Measurements from ENCODE around the gene SLFN14.

- TF ChIP-seq, protein P1, sequence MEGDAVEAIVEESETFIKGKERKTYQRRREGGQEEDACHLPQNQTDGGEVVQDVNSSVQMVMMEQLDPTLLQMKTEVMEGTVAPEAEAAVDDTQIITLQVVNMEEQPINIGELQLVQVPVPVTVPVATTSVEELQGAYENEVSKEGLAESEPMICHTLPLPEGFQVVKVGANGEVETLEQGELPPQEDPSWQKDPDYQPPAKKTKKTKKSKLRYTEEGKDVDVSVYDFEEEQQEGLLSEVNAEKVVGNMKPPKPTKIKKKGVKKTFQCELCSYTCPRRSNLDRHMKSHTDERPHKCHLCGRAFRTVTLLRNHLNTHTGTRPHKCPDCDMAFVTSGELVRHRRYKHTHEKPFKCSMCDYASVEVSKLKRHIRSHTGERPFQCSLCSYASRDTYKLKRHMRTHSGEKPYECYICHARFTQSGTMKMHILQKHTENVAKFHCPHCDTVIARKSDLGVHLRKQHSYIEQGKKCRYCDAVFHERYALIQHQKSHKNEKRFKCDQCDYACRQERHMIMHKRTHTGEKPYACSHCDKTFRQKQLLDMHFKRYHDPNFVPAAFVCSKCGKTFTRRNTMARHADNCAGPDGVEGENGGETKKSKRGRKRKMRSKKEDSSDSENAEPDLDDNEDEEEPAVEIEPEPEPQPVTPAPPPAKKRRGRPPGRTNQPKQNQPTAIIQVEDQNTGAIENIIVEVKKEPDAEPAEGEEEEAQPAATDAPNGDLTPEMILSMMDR (IDR thresholded peaks at IDR 0.05): no peak
- no peak for TF ChIP-seq ZFX (IDR thresholded peaks at IDR 0.05; ENCODE audit: borderline replicate concordance)
These were observed 41.2 kb downstream of the SLFN14 start for GRCh38 chr17:35519439-35519838.
